Sigmoid colon (tissue), 4 donors: ENCODE results near the gene NEURL1.

Experiments used
- CTCF ChIP-seq, 4 experiments: fragments of 450-650 bp in 3 of 4; fragments of 200-600 bp in 1 of 4; IDR thresholded peaks; one replicate each; pipeline ENCODE4 v1.5.1; 2016 to 2019; ENCODE audit warnings: antibody characterized with exemption in 4 of 4, mild to moderate bottlenecking in 3 of 4, moderate library complexity in 2 of 4
- POLR2A ChIP-seq, 2 donors: fragments of 450-650 bp; IDR thresholded peaks; one replicate each; pipeline ENCODE4 v1.6.1; 2016; ENCODE audit warnings: antibody characterized with exemption in 2 of 2, mild to moderate bottlenecking in 2 of 2, moderate library complexity in 2 of 2
- POLR2AphosphoS5 ChIP-seq, 4 donors: sonication (generic); formaldehyde crosslinking; IDR thresholded peaks; one replicate each; pipeline ENCODE4 v1.6.1; 2017; ENCODE audit warnings: antibody characterized with exemption in 4 of 4

- TF ChIP-seq POLR2A (IDR thresholded peaks at IDR 0.05) (no peak), CTCF (IDR thresholded peaks at IDR 0.05) (no peak), POLR2AphosphoS5 (IDR thresholded peaks at IDR 0.05) (no peak)
These were observed 73.0 kb downstream of the NEURL1 start for GRCh38 chr10:103566536-103566935.
